C4-2B (cell line): Measurements from ENCODE around the gene FOCAD.

ENCODE experiments used
- CTCF ChIP-seq: fragments of 450-650 bp; conservative IDR thresholded peaks from 2 replicates; pipeline ENCODE4 v1.5.1; 2017; ENCODE audit warnings: mild to moderate bottlenecking
- ZFX ChIP-seq: fragments of 450-650 bp; IDR thresholded peaks from 2 replicates; pipeline ENCODE4 v1.6.1; 2017

GRCh38 chr9:20837166-20837565 lies 153.1 kb downstream of the FOCAD start:
- TF ChIP-seq CTCF (no peak), ZFX (no peak)
